ENCODE measurements around the gene HAUS8. TPM values are rescaled to one million over a fixed set of nuclear protein-coding genes. Genes with fewer than 3 reads are reported as not detected.

Gene HAUS8
- total RNA-seq, 1 donor from 2014 or later: 11.6 TPM

DNA sequence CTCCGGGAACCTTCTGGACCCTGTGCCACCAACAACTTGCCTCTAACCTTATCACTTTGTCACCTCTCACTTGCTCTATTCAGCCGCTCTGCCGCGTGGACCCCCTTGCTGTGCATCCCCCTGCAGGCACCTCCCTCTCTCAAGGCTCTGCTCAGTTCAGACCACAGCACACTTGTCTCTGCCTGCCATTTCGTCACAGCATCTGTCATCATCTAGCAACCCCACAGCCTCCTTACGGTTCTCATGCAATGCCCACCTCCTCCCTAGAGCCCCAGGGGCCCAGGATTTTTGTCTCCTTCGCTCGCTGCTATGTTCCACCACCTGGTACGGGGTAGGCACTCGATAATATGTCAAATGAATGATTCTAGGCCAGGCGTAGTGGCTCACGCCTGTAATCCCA is 4.8 kb downstream of the HAUS8 start:
- Mint-ChIP-seq H3K4me1 (ENCODE audit: unreplicated experiment) (peaks cover 25% of the 10 kb centered on the region), H3K36me3 (ENCODE audit: unreplicated experiment) (peaks cover 5% of the 10 kb centered on the region), H3K9me3 (ENCODE audit: unreplicated experiment) (no peaks in the 10 kb centered on the region), H3K27me3 (ENCODE audit: unreplicated experiment) (no peaks in the 10 kb centered on the region), H3K4me3 (ENCODE audit: unreplicated experiment) (no peak overlapping the region), H3K27ac (ENCODE audit: unreplicated experiment) (no peak overlapping the region)
- TF ChIP-seq, protein P1, sequence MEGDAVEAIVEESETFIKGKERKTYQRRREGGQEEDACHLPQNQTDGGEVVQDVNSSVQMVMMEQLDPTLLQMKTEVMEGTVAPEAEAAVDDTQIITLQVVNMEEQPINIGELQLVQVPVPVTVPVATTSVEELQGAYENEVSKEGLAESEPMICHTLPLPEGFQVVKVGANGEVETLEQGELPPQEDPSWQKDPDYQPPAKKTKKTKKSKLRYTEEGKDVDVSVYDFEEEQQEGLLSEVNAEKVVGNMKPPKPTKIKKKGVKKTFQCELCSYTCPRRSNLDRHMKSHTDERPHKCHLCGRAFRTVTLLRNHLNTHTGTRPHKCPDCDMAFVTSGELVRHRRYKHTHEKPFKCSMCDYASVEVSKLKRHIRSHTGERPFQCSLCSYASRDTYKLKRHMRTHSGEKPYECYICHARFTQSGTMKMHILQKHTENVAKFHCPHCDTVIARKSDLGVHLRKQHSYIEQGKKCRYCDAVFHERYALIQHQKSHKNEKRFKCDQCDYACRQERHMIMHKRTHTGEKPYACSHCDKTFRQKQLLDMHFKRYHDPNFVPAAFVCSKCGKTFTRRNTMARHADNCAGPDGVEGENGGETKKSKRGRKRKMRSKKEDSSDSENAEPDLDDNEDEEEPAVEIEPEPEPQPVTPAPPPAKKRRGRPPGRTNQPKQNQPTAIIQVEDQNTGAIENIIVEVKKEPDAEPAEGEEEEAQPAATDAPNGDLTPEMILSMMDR (IDR thresholded peaks at IDR 0.05): no peak
- no peak for DNase-seq (ENCODE audit: extremely low spot score, unreplicated experiment)

DNA sequence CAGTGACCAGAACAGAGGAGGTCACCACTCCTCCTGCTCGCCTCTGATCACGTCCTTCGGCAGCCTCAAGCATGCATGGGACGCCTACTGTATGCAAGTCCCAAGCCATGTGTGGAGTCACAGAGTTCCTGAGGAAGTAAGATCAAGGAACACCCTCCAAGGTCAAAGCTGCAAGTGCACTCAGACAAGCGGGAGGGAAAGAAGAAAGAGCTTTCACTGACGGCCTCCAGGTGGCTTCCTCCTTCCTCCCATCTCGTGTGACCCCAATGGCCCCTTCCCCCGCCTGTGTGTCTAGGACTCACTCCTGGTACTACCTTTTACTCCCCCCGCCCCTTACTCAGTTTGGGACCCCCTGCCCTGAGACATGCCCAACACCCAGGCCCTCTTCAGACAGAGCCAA is 6.1 kb downstream of the HAUS8 start:
- H3K9me3 Mint-ChIP-seq (ENCODE audit: unreplicated experiment): no peaks in the 10 kb centered on the region
- H3K4me1 Mint-ChIP-seq (ENCODE audit: unreplicated experiment): peaks cover 17% of the 10 kb centered on the region
- TF ChIP-seq, protein P1 (IDR thresholded peaks at IDR 0.05): no peak
- H3K36me3 Mint-ChIP-seq (ENCODE audit: unreplicated experiment): peaks cover 5% of the 10 kb centered on the region
- no peaks in the 10 kb centered on the region for H3K27me3 Mint-ChIP-seq (ENCODE audit: unreplicated experiment)
- no peak for DNase-seq (ENCODE audit: extremely low spot score, unreplicated experiment)
- no peak overlapping the region for H3K4me3 Mint-ChIP-seq (ENCODE audit: unreplicated experiment)
- H3K27ac Mint-ChIP-seq (ENCODE audit: unreplicated experiment): no peak overlapping the region

DNA sequence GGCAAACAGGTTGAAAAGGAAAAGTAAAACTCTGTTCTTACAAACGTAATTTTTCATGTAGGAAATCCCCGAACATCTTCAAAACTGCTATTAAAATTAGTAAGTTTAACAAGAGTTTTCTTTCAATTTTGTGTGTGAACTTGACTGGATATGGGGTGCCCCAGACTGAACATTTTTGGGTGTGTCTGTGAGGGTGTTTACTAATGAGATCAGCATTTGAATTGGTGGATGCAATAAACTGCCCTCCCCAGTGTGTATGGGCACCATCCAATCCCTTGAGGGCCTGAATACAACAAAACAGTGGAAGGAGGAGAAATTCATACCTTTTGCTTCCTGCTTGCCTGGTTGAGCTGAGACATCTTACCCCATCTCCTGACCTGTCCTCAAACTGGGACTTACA is 11.8 kb downstream of the HAUS8 start:
- no peak for DNase-seq (ENCODE audit: extremely low spot score, unreplicated experiment)
- H3K4me3 Mint-ChIP-seq (ENCODE audit: unreplicated experiment): no peak overlapping the region
- TF ChIP-seq, protein P1 (IDR thresholded peaks at IDR 0.05): no peak
- H3K4me1 Mint-ChIP-seq (ENCODE audit: unreplicated experiment): peaks cover 10% of the 10 kb centered on the region
- H3K9me3 Mint-ChIP-seq (ENCODE audit: unreplicated experiment): no peaks in the 10 kb centered on the region
- peaks cover 4% of the 10 kb centered on the region for H3K36me3 Mint-ChIP-seq (ENCODE audit: unreplicated experiment)
- H3K27ac Mint-ChIP-seq (ENCODE audit: unreplicated experiment): no peak overlapping the region
- no peaks in the 10 kb centered on the region for H3K27me3 Mint-ChIP-seq (ENCODE audit: unreplicated experiment)

DNA sequence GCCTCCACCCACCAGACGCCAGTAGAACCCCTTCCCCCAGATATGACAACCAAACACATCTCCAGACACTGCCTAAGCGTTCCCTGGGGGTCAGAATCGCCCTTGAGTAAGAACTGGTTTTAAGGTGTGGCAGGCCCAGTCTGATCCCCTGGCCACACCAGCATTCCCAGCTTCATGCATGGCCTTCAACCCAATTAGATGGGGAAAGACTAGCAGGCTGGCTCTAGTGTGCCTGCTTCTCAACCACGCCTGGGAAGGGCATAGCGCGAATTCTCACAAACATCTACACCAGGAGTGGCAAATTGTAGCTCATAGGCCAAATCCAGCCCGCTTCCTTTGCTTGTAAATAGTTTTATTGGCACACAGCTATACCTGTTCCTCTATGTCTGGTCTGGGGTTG is 13.6 kb downstream of the HAUS8 start:
- Mint-ChIP-seq H3K27ac (ENCODE audit: unreplicated experiment) (no peak overlapping the region), H3K27me3 (ENCODE audit: unreplicated experiment) (no peaks in the 10 kb centered on the region), H3K36me3 (ENCODE audit: unreplicated experiment) (peaks cover 8% of the 10 kb centered on the region), H3K4me1 (ENCODE audit: unreplicated experiment) (peaks cover 4% of the 10 kb centered on the region), H3K4me3 (ENCODE audit: unreplicated experiment) (no peak overlapping the region), H3K9me3 (ENCODE audit: unreplicated experiment) (no peaks in the 10 kb centered on the region)
- TF ChIP-seq, protein P1 (IDR thresholded peaks at IDR 0.05): no peak
- DNase-seq (ENCODE audit: extremely low spot score, unreplicated experiment): no peak

DNA sequence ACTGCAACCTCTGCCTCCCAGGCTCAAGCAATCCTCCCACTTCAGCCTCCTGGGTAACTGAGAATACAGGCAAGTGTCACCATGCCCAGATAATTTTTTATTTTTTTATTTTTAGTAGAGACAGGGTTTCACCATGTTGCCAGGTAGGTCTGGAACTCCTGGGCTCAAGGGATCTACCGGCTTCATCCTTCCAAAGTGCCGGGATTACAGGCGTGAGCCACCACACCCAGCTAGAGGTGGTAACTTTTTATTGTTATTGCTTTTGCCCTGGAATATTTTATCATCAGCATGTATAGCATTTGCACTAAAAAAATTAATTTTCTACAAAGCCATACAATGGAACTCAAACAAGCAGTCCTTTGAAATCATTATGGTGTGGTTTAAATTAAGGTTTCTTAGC is 14.0 kb downstream of the HAUS8 start:
- Mint-ChIP-seq H3K4me3 (ENCODE audit: unreplicated experiment) (no peak overlapping the region), H3K4me1 (ENCODE audit: unreplicated experiment) (peaks cover 4% of the 10 kb centered on the region), H3K27me3 (ENCODE audit: unreplicated experiment) (no peaks in the 10 kb centered on the region), H3K36me3 (ENCODE audit: unreplicated experiment) (peaks cover 8% of the 10 kb centered on the region), H3K27ac (ENCODE audit: unreplicated experiment) (no peak overlapping the region), H3K9me3 (ENCODE audit: unreplicated experiment) (no peaks in the 10 kb centered on the region)
- TF ChIP-seq, protein P1 (IDR thresholded peaks at IDR 0.05): no peak
- DNase-seq (ENCODE audit: extremely low spot score, unreplicated experiment): no peak
